NCI-H82 treated with DMSO at 0.1 percent for 48 hours (cell line): ENCODE data around the gene PLK4.
"Not testable (repeated sequence)": the region's sequence is repeated elsewhere in the genome, so short reads cannot be mapped to it uniquely, and the experiment has no call there.

Experiments used
- DNase-seq: peaks from one replicate; lab custom pipeline; 2025; ENCODE audit not compliant: unreplicated experiment; lab: John Stamatoyannopoulos, UW

Gene PLK4

DNA sequence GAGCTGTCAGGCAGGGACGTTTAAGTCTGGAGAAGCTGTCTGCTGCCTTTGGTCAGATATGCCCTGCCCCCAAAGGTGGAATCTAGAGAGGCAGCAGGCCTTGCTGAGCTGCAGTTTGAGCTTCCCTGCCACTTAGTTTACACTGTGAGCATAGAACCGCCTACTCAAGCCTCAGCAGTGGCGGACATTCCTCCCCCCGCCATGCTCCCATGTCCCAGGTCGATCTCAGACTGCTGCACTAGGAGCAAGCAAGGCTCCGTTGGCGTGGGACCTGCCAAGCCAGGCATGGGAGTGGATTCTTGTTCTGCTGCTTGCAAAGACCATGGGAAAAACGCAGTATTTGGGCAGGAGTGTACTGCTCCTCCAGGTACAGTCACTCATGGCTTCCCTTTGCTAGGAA lies 24.3 kb downstream of the PLK4 start:
- DNase-seq = no peak

DNA sequence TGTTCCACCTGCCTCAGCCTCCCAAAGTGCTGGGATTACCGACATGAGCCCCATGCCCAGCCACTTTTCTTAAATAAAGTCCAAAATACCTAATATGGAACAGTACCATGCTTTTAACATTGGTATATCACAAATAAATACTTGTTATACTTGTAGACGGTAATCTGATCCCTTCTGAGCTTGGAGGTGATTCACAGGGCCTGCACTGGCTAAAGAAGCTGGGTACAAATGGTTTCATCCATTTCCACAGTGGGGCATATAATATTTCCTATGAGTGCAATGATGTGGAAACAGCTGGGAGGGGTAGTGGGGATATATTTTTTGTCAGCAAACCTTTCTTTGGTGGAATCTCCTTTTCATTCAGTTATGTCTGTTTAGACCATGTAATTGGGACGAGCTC lies 35.8 kb downstream of the PLK4 start:
- no peak for DNase-seq

DNA sequence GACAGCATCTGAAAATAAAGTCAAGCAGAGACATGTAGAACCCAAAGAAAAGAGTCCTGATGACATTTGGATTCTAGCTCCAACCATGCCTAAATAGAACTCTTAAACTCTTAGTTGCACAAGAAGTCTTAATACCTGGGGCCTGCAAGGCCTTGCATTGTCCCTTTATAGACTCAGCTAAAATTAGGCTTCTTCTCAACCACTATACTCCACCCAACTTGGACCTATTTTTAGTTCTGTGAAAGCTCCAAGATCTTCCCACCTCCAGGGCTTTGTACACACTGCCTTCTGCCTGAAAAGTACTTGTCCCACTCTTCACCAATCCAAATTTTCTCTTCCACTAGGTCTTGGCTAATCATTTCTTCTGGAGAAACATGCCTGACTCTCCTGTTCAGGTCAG lies 36.5 kb downstream of the PLK4 start:
- DNase-seq = no peak

DNA sequence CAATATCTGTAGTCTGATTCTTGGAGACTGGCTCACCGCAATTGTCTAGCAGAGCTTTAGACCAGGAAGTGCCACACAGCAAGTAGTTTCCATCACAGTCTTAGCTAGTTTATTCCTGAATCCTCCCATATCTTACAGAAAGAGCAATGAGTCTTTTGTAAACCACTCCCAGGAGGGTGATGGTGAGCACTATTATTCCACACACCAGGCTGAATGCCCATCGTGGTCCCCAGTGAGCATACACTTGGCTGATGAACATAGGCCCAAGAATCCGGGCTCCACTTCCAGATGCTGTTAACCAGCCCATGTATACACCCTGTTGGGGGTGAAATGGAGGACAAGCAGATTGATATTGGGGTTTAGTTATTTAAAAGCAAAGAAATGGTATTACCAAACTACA lies 39.8 kb downstream of the PLK4 start:
- DNase-seq = no peak

DNA sequence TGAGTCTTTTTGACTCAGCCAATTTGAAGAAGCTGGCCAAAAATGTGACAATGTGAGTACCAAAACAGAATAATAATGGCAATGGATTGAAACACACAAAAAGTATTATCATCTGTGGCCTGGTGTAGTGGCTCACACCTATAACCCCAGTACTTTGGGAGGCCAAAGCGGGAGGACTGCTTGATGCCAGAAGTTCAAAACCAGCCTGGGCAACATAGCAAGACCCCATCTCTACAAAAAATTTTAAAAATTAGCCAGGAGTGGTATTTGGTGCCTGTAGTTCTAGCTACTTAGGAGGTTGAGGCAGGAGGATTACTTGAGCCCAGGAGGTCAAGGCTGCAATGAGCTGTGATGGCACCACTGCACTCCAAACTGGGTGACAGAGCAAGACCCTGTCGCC lies 41.5 kb downstream of the PLK4 start:
- DNase-seq = no peak

DNA sequence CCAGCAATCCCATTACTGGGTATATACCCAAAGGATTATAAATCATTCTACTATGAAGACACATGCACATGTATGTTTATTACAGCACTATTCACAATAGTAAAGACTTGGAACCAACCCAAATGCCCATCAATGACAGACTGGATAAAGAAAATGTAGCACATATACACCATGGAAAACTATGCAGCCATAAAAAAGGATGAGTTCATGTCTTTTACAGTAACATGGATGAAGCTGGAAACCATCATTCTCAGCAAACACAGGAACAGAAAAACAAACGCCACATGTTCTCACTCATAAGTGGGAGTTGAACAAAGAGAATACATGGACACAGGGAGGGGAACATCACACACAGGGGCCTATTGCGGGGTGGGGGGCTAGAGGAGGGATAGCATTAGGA lies 45.0 kb downstream of the PLK4 start:
- not testable (repeated sequence) for DNase-seq

- DNase-seq = no peak
Observed at GRCh38 chr4:127930175-127930574, 49.5 kb downstream of the PLK4 start.

DNA sequence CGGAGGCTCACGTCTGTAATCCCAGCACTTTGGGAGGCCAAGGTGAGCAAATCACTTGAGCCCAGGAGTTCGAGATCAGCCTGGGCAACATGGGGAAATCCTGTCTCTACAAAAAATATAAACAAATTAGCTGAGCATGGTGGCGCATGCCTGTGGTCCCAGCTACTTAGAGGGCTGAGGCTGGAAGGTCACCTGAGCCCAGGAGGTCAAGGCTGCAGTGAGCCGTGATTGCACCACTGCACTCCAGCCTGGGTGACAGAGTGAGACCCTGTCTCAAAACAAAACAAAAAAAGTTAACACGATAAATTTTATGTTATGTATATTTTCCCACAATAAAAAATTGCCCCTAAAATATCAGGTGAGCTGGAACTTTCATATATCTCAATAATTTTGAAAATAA lies 51.1 kb downstream of the PLK4 start:
- not testable (repeated sequence) for DNase-seq

DNA sequence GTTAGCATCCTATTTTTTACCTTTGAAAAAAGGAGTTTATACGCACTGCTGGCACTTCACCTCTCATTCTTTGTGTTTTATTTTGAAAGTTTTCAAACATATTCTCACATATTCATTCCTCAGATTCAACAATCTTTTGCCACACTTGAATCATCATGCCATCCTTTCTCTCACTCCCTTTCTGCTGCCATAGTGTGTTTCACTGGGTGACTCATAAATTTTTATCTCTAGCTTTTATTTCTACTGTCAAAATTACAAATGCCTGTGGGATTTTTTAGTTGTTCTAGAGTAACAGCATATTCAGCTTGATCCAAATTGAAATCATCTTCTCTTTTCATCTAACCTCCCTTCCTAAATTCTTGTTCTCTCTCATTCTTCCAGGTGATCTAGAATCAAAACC lies 56.3 kb downstream of the PLK4 start:
- DNase-seq = no peak
